ENCODE data around the gene HIPK4. TPM values are rescaled to one million over a fixed set of nuclear protein-coding genes. Genes with fewer than 3 reads are reported as not detected.
"Not testable (repeated sequence)": the region's sequence is repeated elsewhere in the genome, so short reads cannot be mapped to it uniquely, and the experiment has no call there.

Gene HIPK4
- total RNA-seq, 1 experiment from 2014 or later, result 0.31 TPM

DNA sequence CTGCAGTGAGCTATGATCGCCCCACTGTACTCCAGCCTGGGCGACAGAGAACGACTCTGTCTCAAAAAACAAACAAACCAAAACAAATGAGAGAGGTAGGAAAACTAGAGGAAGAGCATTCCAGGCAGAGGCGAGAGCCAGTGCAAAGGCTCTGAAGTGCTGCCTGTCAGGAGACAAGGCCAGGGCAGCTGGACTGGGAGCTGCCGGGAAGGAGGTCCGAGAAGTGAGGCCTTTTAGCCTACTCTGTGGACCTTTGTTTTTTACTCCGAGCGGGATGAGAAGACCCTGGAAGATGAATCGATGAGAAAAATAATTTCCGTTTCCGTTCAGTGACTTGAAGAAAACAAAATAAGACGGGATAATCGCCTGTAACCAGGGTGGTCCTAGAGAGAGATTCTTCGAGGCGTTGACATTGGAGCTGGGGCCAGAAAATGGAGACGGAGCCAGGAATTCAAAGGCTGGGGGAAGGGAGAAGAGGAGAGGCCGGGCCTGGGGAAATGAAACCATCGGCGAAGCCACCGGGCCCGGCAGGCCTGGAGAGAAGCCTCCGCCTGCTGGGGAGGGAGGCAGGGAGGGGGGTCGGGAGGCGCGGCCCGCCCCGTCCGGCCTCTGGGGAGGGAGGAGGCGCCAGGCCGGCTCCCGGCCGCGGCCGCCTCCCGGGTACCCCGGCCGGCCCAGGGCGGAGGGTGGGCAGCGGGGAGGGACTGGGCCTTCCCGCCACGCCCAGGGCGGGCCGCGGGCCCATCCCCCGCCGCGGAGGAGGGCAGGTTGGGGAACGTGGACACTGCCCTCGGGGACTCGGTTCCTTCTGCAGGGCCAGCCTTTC is 43.6 kb upstream of the HIPK4 start:
- Mint-ChIP-seq H3K9me3 (no peaks in the 10 kb centered on the region), H3K36me3 (no peaks in the 10 kb centered on the region), H3K4me3 (peak overlapping the region; percentile 77), H3K4me1 (peaks cover 14% of the 10 kb centered on the region), H3K27ac (peak overlapping the region; percentile 99), H3K27me3 (ENCODE audit: low read depth) (no peaks in the 10 kb centered on the region)
- CTCF ChIA-PET, result interaction anchor here (1.3 to 2.9 kb wide), 7 partner anchors 9 to 128 kb away, joined by 4 to 21 read pairs (median 8); partner anchors contain the start of genes BLVRB and SERTAD3
- DNase-seq (ENCODE audit: low spot score) (peak; percentile 80), ATAC-seq (peak; percentile 91)
- POLR2A ChIA-PET, result interaction anchor here (0.6 to 2.8 kb wide), 8 partner anchors 8 to 180 kb away, joined by 3 to 28 read pairs (median 4); partner anchors contain the start of gene SERTAD1
- TF ChIP-seq, protein P1, sequence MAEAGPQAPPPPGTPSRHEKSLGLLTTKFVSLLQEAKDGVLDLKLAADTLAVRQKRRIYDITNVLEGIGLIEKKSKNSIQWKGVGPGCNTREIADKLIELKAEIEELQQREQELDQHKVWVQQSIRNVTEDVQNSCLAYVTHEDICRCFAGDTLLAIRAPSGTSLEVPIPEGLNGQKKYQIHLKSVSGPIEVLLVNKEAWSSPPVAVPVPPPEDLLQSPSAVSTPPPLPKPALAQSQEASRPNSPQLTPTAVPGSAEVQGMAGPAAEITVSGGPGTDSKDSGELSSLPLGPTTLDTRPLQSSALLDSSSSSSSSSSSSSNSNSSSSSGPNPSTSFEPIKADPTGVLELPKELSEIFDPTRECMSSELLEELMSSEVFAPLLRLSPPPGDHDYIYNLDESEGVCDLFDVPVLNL (CRISPR knock-in tag; IDR thresholded peaks at IDR 0.05; ENCODE audit: borderline replicate concordance, low read depth), result 0 out of 2 replicates have a peak, but pooled peaks have one; percentile 29
- TF ChIP-seq CBFB (CRISPR knock-in tag; IDR thresholded peaks at IDR 0.05; ENCODE audit: low read depth) (no peak), MLX (CRISPR knock-in tag; IDR thresholded peaks at IDR 0.05) (no peak), SP1 (CRISPR knock-in tag; conservative IDR thresholded peaks at IDR 0.05) (peak; percentile 52; the same call in 1 of the 2 replicates), HMGXB4 (CRISPR knock-in tag; IDR thresholded peaks at IDR 0.05) (no peak), EMX1 (CRISPR knock-in tag; IDR thresholded peaks at IDR 0.05) (no peak), NFE2L1 (CRISPR knock-in tag; IDR thresholded peaks at IDR 0.05) (peak; percentile 24; the same call in 1 of the 2 replicates), PRRX2 (CRISPR knock-in tag; IDR thresholded peaks at IDR 0.05) (no peak), ZNF138 (CRISPR knock-in tag; conservative IDR thresholded peaks at IDR 0.05) (no peak), ZNF232 (CRISPR knock-in tag; IDR thresholded peaks at IDR 0.05) (no peak), ERG (CRISPR knock-in tag; IDR thresholded peaks at IDR 0.05) (no peak)
- TF ChIP-seq, protein P2, sequence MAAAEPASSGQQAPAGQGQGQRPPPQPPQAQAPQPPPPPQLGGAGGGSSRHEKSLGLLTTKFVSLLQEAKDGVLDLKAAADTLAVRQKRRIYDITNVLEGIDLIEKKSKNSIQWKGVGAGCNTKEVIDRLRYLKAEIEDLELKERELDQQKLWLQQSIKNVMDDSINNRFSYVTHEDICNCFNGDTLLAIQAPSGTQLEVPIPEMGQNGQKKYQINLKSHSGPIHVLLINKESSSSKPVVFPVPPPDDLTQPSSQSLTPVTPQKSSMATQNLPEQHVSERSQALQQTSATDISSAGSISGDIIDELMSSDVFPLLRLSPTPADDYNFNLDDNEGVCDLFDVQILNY (CRISPR knock-in tag; IDR thresholded peaks at IDR 0.05), result peak; percentile 90; the same call in 1 of the 2 replicates

GRCh38 chr19:40432760-40433159 is 42.8 kb upstream of the HIPK4 start:
- Mint-ChIP-seq H3K4me1 (peaks cover 14% of the 10 kb centered on the region), H3K4me3 (peak overlapping the region; percentile 77), H3K27ac (peak overlapping the region; percentile 99)
- not testable (repeated sequence) for H3K9me3 Mint-ChIP-seq; ATAC-seq; H3K36me3 Mint-ChIP-seq; H3K27me3 Mint-ChIP-seq (ENCODE audit: low read depth); DNase-seq (ENCODE audit: low spot score)
- peak; percentile 42; the same call in 1 of the 2 replicates for TF ChIP-seq GABPB1 (CRISPR knock-in tag; IDR thresholded peaks at IDR 0.05)
- ChIA-PET CTCF (interaction anchor here (0.7 to 2.9 kb wide), 7 partner anchors 8 to 128 kb away, joined by 3 to 21 read pairs (median 8); partner anchors contain the start of genes BLVRB and SERTAD3), POLR2A (interaction anchor here (1.0 to 2.8 kb wide), 4 partner anchors 10 to 67 kb away, joined by 3 to 28 read pairs (median 9); no protein-coding TSS in a partner anchor)

DNA sequence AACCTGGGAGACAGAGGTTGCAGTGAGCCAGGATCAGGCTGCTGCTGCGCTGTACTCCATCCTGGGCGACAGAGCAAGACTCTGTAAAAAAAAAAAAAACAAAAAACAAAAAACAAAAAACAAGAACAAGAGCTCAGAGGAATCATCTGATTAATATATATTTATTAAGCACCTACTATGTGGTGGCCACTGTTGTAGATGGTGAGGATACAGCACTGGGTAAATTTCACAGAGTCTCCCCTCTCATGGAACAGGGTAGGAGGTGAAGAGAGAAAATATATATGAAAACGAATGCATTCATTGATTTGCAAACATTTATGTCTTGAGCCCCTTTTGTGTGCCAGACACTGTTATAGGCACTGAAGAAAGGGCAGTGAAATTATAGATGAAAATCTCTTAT is 41.7 kb upstream of the HIPK4 start:
- ATAC-seq (no peak), DNase-seq (ENCODE audit: low spot score) (no peak)
- H3K9me3 Mint-ChIP-seq, result no peaks in the 10 kb centered on the region
- ChIA-PET POLR2A (interaction anchor here (1.9 kb wide), 1 partner anchor 28 kb away, joined by 5 read pairs; no protein-coding TSS in a partner anchor), CTCF (interaction anchor here (1.4 to 2.0 kb wide), 2 partner anchors 17 to 33 kb away, joined by 3 to 6 read pairs; no protein-coding TSS in a partner anchor)
- H3K27ac Mint-ChIP-seq, result peak overlapping the region; percentile 86
- H3K27me3 Mint-ChIP-seq (ENCODE audit: low read depth), result peaks cover 3% of the 10 kb centered on the region; the same call in 1 of the 2 replicates
- no peak overlapping the region for H3K4me3 Mint-ChIP-seq
- H3K4me1 Mint-ChIP-seq, result peaks cover 14% of the 10 kb centered on the region
- H3K36me3 Mint-ChIP-seq, result no peaks in the 10 kb centered on the region
- TF ChIP-seq PRRX2 (CRISPR knock-in tag; IDR thresholded peaks at IDR 0.05) (no peak), FOXK1 (CRISPR knock-in tag; IDR thresholded peaks at IDR 0.05) (no peak), IRF2 (CRISPR knock-in tag; IDR thresholded peaks at IDR 0.05; ENCODE audit: borderline replicate concordance, low read depth) (no peak), ZMAT4 (CRISPR knock-in tag; IDR thresholded peaks at IDR 0.05) (no peak), CREM (CRISPR knock-in tag; IDR thresholded peaks at IDR 0.05) (no peak), ZNF263 (CRISPR knock-in tag; IDR thresholded peaks at IDR 0.05; ENCODE audit: low read depth) (no peak), HMGA2 (CRISPR knock-in tag; IDR thresholded peaks at IDR 0.05) (no peak), ESRRA (CRISPR knock-in tag; IDR thresholded peaks at IDR 0.05; ENCODE audit: borderline replicate concordance) (no peak), SMAD4 (CRISPR knock-in tag; IDR thresholded peaks at IDR 0.05) (no peak)
- TF ChIP-seq, protein P3, sequence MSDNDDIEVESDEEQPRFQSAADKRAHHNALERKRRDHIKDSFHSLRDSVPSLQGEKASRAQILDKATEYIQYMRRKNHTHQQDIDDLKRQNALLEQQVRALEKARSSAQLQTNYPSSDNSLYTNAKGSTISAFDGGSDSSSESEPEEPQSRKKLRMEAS (CRISPR knock-in tag; IDR thresholded peaks at IDR 0.05), result no peak
- TF ChIP-seq, protein P4, sequence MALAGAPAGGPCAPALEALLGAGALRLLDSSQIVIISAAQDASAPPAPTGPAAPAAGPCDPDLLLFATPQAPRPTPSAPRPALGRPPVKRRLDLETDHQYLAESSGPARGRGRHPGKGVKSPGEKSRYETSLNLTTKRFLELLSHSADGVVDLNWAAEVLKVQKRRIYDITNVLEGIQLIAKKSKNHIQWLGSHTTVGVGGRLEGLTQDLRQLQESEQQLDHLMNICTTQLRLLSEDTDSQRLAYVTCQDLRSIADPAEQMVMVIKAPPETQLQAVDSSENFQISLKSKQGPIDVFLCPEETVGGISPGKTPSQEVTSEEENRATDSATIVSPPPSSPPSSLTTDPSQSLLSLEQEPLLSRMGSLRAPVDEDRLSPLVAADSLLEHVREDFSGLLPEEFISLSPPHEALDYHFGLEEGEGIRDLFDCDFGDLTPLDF (CRISPR knock-in tag; IDR thresholded peaks at IDR 0.05), result no peak

All from WTC11 (cell line).